AG04450 (cell line): Measurements from ENCODE around the gene DIPK1A. TPM values are rescaled to one million over a fixed set of nuclear protein-coding genes. Genes with fewer than 3 reads are reported as not detected.

Source experiments
- CTCF ChIA-PET: fragments of 300-600, 350-600 bp; formaldehyde crosslinking; extraction: SDS; loops from one replicate; lab custom pipeline; 2022; ENCODE audit warnings: antibody characterized with exemption, inconsistent platforms; lab: Charles Lee
- POLR2A ChIA-PET: fragments of 350-600 bp; formaldehyde crosslinking; extraction: SDS; loops from one replicate; lab custom pipeline; 2021; ENCODE audit warnings: antibody characterized with exemption, inconsistent platforms; lab: Yijun Ruan, JAX
- DNase-seq: peaks from one replicate; pipeline ENCODE4 v3.0.0-alpha.2; 2011; ENCODE audit warnings: low read depth, low spot score
- H3K27ac ChIP-seq: one replicate; pipeline ENCODE4 v1.5.1; 2012; ENCODE audit warnings: low read depth, low read length, control low read depth
- H3K27me3 ChIP-seq: one replicate; pipeline ENCODE4 v1.6.0; 2012; ENCODE audit warnings: low read length; ENCODE audit not compliant: control insufficient read depth, insufficient read depth
- H3K4me3 ChIP-seq: 2 replicates; pipeline ENCODE4 v1.5.1; 2011; ENCODE audit warnings: mild to moderate bottlenecking, low read depth, low read length, control low read depth
- H3K9me3 ChIP-seq: 2 replicates; pipeline ENCODE4 v1.5.1; 2012; ENCODE audit warnings: low read length; ENCODE audit not compliant: control insufficient read depth, insufficient read depth
- CTCF ChIP-seq: IDR thresholded peaks from 2 replicates; pipeline ENCODE4 v1.5.1; 2011; ENCODE audit warnings: low read depth, low read length, control low read depth, inconsistent platforms
- polyA plus RNA-seq: library from polyadenylated mRNA; depleted of rRNA; stranded (reverse); fragments of >200 nt; gene quantifications from 2 replicates; pipeline ENCODE4 v1.2.3, GENCODE V29; 2011

The DIPK1A gene
- polyA plus RNA-seq, 1 experiment, result 50.8 TPM

GRCh38 chr1:92850019-92850418, 111.2 kb downstream of the DIPK1A start:
- Histone ChIP-seq H3K27me3 (no peaks in the 10 kb centered on the region), H3K27ac (no peak overlapping the region), H3K4me3 (no peak overlapping the region), H3K9me3 (no peaks in the 10 kb centered on the region)
- ChIA-PET POLR2A (no interaction called here), CTCF (interaction anchor here (0.6 to 1.4 kb wide), 4 partner anchors 9 to 1485 kb away, joined by 3 to 4 read pairs (median 3); partner anchors contain the start of gene RPL5)
- DNase-seq, result no peak
- TF ChIP-seq CTCF, result no peak

GRCh38 chr1:92848201-92848600, 113.1 kb downstream of the DIPK1A start:
- TF ChIP-seq CTCF, result no peak
- no peaks in the 10 kb centered on the region for H3K9me3 ChIP-seq
- H3K4me3 ChIP-seq, result no peak overlapping the region
- H3K27ac ChIP-seq, result no peak overlapping the region
- ChIA-PET CTCF (interaction anchor here (0.8 to 1.8 kb wide), 3 partner anchors 11 to 146 kb away, joined by 3 to 7 read pairs (median 3); no protein-coding TSS in a partner anchor), POLR2A (interaction anchor here (1.0 kb wide), 1 partner anchor 16 kb away, joined by 3 read pairs; the partner anchor contains the start of gene RPL5)
- H3K27me3 ChIP-seq, result no peaks in the 10 kb centered on the region
- no peak for DNase-seq

- Histone ChIP-seq H3K27ac (no peak overlapping the region), H3K4me3 (no peak overlapping the region), H3K27me3 (no peaks in the 10 kb centered on the region), H3K9me3 (no peaks in the 10 kb centered on the region)
- CTCF ChIA-PET, result interaction anchor here (0.6 to 1.0 kb wide), 3 partner anchors 12 to 121 kb away, joined by 3 to 4 read pairs (median 3); no protein-coding TSS in a partner anchor
- no peak for DNase-seq
- no peak for TF ChIP-seq CTCF
- POLR2A ChIA-PET, result no interaction called here
These were observed 115.4 kb downstream of the DIPK1A start for GRCh38 chr1:92845908-92846307.

GRCh38 chr1:92844439-92844838, 116.8 kb downstream of the DIPK1A start:
- DNase-seq, result no peak
- H3K27ac ChIP-seq, result no peak overlapping the region
- ChIA-PET CTCF (no interaction called here), POLR2A (interaction anchor here (0.7 kb wide), 2 partner anchors 30 to 500 kb away, joined by 5 to 6 read pairs; no protein-coding TSS in a partner anchor)
- no peaks in the 10 kb centered on the region for H3K27me3 ChIP-seq
- no peak for TF ChIP-seq CTCF
- H3K9me3 ChIP-seq, result no peaks in the 10 kb centered on the region
- no peak overlapping the region for H3K4me3 ChIP-seq

- no peak for DNase-seq
- ChIA-PET POLR2A (interaction anchor here (3.1 kb wide), 1 partner anchor 12 kb away, joined by 19 read pairs; the partner anchor contains the start of gene RPL5), CTCF (interaction anchor here (1.5 kb wide), 1 partner anchor 151 kb away, joined by 3 read pairs; no protein-coding TSS in a partner anchor)
- Histone ChIP-seq H3K27me3 (no peaks in the 10 kb centered on the region), H3K9me3 (no peaks in the 10 kb centered on the region), H3K4me3 (no peak overlapping the region), H3K27ac (no peak overlapping the region)
- TF ChIP-seq CTCF, result no peak
These were observed 117.6 kb downstream of the DIPK1A start for GRCh38 chr1:92843429-92844352.
